ENCODE measurements around the gene PSMC1.

PSMC1 gene

DNA sequence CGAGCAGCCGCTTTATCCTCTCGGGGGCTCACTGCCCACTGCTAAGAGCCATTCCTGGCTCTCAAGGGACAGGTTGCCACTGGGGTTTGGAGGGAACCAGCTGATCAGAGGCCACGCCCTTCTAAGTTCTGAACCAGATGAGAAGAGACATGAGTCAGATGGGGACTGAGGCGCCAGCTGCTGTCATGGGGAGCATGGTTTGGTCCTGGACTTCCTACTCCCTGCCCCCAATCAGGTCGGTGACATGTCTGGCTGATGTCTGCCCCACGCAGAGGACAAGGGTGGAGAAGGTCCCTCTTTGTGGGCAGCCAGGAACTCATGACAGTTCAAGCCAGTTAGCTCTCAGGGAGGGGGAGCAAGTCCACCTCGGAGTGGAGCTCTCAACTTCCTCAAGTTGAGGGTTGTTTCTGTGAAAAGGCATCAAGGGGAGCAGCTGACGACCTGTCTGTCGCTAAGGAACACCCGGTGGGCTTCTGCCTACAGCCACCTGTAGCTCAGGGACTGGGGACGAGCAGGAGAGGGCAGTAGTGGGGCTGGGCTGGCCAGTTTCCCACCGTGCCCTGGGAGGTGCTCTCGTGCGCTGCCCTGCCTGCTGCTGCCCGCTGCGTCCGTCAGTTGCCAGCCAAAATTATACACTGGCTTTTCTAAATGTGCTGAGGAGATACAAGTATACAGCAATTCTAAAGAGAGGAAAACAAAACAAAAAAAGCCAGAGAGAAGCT is 20.5 kb downstream of the PSMC1 start:
- no peak for DNase-seq (ENCODE audit: low read depth)

DNA sequence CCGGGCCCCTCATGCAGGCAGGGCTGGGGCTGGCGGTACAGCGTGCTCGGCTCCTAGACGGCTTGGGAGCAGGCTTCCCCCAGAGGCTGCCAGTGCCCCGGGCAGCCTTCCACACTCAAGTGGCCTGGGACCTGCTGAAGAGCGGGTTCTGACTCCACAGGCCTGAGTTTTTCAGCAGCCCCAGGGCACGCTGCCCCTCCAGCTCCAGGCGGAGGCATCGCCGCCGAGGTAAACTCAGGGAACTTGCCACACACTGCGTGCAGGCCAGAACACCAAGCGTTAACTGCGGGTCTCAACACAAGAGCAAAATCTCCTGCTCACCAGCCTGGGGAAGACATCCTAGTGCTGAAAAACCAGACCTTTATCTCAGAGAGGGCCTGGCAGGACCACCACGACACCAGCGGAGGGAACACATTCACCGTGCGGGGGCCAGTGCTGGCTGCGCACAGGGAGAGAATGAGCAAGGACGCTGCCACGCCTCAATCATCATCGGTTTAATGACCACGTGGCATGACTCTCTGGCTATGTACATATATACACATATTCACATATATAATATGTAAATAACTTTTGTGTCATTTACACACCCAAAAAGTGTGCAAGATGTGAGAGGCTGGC is 21.3 kb downstream of the PSMC1 start:
- DNase-seq (ENCODE audit: low read depth) = no peak

DNA sequence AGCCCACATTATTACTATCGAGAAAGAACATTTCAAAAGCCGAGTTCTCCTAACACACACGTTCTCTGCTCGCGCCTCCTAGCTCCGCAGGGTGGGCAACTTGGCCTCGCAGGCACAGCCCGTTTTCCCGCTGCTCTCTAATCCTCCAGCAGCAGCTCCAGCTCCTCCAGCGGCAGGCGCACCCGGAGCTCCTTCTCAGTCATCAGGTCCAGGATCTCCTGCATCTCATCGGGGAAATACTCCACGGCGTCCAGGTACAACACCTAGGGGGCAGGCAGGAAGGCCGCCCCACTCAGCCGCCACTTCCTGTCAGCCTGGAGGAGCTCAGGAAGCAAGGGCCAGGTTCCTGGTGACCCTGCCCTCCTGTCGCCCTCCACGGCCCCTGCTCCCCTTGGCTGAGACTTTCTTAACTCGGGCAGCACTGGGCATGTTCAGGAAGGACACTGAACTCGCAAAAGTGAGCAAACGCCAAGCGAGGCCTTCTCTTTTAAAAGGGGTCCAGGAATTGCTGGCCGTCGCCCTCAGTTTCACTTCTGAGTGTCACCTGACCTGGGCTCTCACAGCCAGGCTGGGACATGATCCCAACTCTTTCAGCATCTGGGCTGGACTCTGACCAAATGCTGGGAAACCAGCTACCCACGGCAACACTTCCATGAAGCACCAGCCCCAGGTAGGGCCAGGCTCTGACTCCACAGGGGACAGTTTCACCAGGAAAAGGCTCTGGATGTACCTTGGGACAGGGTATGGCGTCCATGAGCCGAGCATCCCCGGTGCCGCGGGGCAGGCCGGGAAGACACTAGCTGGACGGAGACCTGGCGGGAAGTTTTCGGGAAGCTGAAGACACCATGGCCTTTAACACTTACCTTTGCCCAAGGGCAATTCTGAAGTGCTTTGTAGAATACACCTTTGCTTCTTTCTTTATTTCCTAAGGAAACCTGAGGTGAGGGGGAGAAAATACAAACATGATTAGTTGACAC is 22.1 kb downstream of the PSMC1 start:
- no peak for DNase-seq (ENCODE audit: low read depth)

DNA sequence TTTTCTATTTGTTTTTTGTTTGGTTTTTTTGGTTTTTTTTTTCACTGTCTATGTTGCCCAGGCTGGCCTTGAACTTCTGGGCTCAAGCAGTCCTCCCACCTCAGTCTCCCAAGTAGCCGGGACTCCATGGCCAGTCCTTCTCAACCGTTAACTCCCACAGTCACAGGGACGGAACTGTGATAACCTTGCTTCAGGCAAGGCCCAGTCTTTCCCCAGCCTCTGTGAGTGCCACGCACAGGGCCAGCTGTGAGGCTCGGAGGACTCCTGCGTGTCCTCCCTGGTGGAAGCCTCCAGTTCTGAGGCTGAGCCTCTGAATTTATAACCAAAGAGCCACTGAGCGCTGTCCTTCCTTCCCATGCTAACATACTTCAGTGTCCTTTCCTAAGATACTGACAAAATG is 23.7 kb downstream of the PSMC1 start:
- no peak for DNase-seq (ENCODE audit: low read depth)

DNA sequence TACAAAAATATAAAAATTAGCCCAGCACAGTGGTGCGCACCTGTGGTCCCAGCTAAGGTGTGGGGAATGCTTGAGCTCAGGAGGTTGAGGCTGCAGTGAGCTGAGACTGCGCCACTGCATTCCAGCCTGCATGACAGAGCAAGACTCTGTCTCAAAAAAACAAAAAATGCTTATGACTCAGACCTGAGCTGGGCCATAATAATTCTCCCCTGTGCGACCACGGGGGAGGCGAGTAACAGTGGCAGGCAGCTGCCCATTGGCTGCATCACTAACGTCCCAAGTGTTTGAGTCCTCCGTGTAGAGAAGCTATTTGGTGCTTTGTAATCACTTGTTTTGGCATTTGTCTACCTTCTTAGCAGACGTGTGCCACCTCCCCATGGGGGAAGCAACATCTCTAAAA is 24.9 kb downstream of the PSMC1 start:
- DNase-seq (ENCODE audit: low read depth) = peak; percentile 58

DNA sequence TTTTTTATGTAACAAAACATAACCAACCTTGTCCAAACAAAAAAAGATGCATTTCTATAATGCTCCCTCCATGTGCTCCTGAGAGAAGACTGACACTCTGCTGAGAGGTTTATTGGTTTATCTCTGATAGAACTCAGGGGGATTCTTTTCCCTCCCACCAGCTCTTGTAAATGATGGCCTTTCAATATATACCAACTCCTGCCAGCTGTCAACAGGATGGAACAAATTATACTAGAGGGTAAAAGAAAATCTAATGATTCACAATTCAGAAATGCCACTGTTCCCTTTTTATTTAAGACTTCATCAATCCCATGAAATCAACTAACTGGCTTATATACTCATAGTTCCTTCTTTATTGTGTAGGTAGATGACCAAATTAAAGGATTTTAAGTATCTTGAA is 25.4 kb downstream of the PSMC1 start:
- no peak for DNase-seq (ENCODE audit: low read depth)

DNA sequence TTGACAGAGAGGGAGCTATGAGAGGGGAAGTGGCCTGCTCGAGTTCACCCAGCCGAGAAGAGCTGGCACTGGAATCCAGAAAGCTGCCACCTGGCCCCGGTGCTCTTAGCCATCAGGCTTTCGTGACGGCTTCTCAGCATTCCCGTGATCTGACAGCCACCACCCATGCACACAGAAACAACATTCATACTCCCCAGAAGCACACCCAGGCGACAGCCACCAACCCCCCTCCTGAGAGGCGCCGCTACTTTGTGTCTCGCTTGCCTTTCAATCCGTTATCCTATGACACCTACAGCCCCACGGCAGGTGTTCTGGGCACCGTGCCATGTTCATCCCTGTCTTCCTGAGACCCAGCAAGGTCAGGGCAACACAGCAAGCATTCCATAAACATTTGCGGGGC is 31.4 kb downstream of the PSMC1 start:
- DNase-seq (ENCODE audit: low read depth) = no peak

DNA sequence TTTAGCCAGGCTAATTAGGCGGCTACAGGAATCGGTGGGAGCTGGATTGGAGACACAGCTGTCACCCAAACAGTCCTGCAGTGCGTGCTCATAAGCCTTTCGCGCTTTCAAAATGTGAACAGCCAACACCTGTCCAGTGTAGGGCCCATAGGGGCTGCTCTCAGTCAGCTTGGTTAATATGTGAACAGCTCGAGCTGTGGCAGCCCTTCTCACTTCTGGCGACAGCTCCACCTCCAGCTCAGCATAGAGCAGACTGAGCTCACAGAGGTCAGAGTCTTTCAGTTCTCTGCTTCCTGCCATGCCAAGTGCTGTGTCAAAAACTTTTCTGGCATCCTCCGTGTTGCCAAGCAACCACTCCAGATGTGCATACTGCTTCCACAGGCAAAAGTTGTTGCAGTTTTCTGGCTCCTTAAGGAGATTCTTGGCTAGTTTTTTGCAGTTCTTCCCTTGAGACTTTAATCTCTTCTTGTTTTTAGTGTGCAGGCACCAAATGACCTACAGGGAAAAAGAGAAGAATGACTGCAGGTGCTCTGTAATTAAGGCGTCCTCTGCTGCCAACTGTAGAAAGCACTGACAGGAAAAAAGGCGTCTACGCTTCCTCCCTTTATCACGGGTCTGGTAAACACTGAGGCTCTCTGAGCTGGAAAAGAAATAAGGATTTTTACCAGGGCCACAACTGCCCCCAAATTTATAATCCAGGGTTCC is 32.5 kb downstream of the PSMC1 start:
- peak; percentile 8 for DNase-seq (ENCODE audit: low read depth)

DNA sequence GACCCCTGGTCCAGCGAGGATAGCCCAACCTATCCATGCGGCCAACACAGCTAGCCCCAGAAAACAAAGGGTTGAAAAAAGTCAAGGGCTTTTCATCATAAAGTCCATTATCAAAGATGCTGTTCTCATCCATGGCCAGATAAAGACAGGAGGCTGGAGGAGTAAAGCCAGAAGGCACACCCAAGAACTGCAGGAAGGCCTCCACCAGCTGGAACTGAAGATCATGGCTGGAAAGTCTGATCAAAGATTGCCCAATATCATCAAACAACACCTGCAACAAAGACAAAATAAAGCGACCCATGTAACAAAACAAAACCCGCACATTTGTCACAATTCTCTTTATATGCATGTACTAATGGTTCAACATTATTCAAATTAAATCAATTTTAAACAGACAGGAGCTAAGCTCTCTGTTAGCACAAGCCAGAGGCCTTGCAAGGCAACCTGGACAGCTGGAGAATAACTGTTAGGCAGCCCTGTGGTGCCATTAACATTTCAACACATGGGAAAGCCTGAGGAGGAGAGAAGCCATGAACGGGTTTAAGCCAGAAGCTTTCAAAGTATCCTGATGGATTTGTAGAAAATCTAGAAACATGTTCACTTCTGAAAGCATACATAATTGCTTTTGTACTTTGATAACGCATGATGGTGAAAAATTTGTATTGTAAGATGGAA is 34.1 kb downstream of the PSMC1 start:
- no peak for DNase-seq (ENCODE audit: low read depth)

DNA sequence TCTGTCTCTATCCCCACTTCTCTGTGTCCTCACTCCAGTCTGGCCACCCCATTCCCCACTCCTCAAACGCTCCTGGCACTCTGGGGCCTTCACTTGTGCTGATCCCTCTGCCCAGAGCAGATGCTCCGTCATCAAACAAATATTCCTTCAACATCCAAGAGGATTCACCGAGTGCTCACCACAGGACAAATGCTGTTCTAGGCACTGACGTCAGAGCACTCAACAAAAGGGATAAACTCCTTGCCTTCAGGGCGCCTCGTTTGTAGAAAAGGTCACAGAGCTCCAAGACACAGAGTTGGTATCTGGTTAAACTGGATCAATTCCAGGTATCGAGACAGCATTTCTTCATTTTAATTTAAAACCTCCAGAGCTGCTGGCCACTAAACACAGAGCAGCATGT is 35.3 kb downstream of the PSMC1 start:
- DNase-seq (ENCODE audit: low read depth) = no peak

DNA sequence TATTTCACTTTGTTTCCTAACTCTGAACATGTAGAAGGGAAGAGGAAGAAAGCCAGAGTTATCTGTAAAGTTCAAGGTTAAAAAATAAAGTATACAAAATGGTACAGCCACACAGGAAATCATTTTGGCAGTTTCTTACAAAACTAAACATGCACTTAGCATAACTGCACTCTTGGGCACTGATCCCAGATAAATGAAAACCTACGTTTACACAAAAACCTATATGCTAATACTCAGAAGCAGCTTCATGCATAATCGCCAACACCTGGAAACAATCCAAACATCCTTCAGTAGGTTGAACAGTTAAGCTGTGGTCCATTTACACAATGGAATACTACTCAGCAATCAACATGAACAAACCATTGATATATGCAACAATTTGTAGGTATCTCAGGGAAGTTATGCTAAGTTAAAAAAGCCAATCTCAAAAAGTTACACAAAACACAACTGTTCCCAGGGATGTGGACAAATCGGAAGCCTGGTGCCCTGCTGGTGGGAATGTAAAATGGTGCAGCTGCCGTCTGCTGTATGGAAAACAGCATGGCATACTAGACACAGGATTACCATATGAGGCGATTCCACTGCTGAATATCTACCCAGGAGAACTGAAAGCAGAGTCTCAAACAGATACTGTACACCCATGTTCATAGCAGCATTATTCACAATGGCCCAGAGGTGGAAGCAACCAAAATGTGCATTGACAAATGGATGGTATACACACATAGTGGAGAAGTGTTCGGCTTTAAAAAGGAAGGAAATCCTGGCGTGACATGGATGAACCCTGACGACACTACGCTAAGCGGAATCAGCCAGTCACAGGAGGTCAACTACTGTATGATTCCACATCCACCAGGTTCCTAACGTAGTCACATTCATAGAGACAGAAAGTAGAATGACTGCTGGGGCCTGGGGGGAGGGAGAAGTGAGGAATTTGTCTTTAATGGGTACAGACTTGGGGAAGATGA is 37.7 kb downstream of the PSMC1 start:
- no peak for DNase-seq (ENCODE audit: low read depth)

DNA sequence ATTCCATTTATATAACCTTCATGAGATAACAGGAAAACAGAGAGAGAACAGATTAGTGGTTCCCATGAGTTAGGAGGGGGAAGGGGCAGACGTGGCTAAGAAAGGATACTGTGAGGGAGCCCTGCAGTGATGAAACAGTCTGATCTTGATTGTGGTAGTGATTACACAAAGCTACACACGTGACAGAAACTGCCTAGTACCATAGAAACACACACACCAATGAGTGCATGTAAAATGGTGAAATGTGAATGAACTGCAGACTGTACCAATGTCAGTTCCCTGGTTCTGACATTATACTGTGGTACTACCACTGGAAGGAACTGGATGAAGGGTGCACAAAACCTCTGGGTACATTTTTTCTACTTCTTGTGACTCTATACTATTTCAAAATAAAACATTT is 38.5 kb downstream of the PSMC1 start:
- no peak for DNase-seq (ENCODE audit: low read depth)

DNA sequence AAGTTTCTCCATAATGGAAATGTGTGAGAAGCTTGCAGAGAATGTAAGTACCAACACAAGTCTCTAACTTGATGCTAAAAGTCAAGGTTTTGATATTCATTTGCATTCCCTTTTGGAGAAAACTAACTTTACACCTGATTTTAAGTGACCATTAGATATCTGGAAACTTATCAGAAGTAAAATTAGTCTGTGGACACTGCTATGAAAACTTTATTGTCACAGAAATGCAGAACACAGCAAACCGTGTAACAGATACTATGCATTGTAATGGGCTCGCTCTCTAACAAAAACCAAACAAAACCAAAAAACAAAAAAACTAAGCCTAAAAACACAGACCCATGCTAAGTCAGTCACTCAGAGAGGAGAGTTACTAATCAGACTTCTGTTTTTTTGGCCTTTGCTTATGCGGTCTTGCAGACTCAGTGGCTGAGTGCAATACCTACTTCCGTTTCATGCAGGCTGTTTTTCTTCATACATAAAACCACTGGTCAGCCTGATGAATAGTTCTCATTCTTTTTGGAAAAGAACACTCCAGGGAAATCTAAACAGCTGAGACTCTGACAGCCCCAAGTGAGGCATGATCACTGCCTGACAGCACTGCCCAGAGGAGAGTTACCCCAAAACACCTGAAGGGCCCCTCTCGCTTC is 39.6 kb downstream of the PSMC1 start:
- DNase-seq (ENCODE audit: low read depth) = no peak

DNA sequence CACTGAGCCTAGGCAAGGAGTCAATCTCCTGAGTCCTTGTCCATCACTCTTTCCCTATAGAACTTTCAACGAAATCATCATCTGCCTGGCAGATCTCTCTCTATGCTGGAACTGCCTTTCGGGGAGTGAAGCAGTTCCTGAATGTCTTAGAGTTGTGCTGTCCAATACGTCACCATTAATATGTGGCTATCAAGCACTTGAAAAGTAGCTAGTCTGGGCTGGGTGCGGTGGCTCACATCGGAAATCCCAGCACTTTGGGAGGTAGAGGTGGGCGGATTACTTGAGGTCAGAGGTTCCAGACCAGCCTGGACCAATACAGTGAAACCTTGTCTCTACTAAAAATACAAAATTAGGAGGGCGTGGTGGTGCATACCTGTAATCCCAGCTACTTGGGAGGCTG is 40.3 kb downstream of the PSMC1 start:
- no peak for DNase-seq (ENCODE audit: low read depth)

DNA sequence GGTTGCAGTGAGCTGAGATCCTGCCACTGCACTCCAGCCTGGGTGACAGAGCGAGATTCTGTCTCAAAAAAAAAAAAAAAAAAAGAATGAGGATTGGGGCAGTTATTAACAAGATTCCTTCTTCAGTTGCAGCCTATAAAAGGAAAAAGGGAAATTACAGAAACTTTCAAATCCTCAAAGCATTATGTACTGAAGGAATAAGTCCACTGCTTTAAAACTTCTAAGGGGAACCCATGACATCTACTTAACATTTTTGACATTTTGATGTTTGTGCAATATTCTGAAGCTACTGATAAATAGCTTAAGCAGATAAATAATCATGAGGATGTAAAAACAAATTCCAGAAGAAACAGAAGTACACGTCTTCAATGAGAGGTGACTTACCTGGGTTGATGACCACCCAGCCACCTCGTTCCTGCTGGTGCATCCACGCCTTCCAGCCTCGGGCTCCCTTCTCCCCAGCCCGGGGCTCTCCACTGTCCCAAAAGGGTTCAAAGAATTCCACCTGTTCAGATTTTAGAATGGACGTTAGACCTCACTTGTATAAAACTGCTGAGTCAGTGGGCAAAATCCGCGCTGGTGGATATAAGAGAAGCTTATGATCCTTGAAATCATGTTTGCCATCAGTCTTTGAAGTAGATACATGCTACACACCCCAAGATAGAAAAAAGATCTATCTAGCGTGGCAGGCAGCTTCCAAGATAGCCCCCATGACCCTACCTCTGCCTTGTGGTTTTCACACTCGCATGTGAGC is 41.7 kb downstream of the PSMC1 start:
- DNase-seq (ENCODE audit: low read depth) = no peak

DNA sequence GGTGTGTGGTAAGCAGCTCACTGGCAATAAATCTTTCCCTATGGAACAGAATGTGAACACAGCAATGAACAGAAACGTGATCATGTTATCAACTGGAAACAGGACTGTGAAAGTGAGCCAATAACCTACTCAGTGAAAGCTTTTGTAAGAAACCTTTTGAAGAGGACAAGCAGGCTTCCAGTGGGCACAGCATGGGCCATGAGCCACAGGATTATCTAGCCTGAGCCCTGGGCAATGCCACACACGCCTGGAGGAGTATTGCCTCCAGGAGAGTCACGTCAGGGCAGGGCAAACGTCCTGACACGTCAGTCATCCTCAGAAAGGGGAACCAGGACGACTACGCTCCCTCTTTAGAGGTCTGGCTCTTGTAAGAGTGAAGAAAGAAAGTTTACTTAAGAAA is 43.1 kb downstream of the PSMC1 start:
- DNase-seq (ENCODE audit: low read depth) = no peak

DNA sequence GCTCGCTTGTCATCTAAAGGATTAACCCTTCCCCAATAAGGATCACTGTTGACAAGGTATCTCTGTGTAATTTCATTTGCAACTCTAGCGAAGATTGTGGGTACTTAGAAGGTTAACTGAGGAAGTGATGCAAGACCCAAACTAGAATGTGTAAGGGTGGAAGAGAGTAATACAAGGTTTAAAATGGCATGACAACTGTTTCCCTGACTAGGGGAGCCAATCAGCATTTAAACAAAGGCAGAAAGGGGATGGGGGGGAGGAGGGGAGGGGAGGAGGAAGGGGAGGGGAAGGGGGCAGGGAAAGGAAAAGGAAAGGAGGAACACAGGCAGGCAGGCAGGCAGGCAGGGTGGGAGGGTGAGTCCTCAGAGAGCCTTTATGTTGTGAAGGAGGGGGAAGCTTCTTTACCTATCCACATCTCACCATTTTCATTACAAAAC is 44.3 kb downstream of the PSMC1 start:
- DNase-seq (ENCODE audit: low read depth) = peak; percentile 12

DNA sequence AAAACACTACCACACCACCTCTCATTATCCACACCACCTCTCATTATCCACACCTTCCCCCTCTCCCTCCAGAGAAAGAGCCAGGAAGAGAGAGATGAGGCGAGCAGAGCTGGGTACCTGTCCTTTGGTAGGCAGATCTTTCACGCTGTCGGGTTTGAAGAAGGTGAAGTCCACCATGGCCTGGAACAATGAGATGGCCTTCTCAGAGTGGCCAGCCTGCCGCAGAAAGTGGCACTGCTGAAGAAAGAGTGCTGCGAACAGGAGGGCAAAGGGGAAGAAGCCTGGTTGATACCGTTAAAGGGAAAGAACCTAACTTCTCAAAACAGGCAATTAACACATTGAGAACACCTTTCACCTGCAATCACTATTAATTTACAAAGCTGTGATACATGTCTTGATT is 44.8 kb downstream of the PSMC1 start:
- no peak for DNase-seq (ENCODE audit: low read depth)

DNA sequence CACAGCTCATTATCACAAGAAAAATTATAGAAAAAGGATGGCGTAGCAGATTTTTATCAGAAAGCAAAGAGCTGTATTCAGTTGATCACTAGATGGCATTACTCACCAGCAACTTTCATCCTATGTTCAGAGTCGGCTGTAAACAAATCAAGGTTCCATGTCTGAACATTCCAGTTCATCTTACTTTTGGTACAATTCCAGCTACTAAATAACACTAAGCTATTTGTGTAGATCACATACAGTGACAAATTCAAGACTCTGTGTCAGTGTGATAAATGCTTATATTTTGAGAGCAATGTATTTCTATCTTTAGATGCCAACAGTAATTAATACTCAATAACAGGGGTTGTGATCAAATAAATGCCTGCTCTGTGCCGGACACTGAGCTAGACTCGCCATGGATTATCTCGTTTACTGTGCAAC is 45.3 kb downstream of the PSMC1 start:
- DNase-seq (ENCODE audit: low read depth) = peak; percentile 76

All from fibroblast of gingiva (primary cell).